ENCODE measurements around the gene ATP6V1G2.
"Not testable (repeated sequence)": the region's sequence is repeated elsewhere in the genome, so short reads cannot be mapped to it uniquely, and the experiment has no call there.

ATP6V1G2 gene

DNA sequence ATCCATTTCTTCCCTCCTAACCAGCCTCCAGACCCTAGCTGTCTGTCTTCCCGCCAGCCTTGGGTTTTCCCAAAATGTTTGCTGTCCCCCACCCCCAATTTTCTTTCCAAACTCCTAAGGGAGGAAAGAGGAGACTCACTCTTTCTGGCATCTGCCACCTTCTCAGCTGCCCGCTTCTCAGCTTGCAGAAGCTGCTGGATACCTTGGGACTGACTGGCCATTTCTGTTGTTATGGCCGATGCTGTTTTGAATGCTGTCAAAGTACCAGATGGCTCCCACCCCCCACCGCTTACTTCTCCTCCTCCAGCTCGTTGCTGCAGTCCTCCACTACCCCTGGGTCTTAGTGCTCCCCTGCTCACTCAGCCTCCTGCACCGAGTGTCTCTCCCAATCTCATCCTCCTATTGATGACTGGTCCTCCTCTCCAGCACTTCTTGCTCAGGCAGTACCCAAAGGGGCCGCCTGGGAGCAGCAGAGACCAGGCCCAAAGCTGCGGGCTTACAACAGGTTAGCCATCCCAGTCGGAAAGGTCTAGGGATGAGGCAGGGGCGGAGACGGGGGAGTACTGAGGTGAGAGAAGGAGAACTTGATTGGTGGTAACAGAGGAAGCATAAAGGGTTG is at the start of gene ATP6V1G2:
TSS of gene ATP6V1G2 (minus strand) at position 270 of the 619 bp plus-strand sequence. CDS start at position 221, 49 bp downstream.
- peak; percentile 84 for DNase-seq

DNA sequence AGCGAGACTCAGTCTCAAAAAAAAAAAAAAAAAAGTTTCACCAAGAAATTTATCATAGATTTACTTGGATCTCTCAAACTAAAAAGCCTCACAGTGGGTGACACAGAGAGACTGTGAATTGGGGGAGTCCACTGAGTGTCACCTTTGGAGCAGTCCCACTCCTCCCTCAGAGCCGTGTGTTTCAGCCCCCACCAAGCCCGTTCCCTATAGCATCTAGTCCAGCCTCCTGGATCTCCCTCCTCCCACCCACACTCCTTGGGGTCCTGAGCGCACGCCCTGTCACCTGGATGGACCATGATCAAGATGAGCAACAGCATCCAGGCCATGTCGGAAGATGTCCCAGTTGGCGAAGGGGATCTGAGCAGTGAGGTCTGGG is 46.0 kb upstream of the ATP6V1G2 start:
- DNase-seq = no peak

DNA sequence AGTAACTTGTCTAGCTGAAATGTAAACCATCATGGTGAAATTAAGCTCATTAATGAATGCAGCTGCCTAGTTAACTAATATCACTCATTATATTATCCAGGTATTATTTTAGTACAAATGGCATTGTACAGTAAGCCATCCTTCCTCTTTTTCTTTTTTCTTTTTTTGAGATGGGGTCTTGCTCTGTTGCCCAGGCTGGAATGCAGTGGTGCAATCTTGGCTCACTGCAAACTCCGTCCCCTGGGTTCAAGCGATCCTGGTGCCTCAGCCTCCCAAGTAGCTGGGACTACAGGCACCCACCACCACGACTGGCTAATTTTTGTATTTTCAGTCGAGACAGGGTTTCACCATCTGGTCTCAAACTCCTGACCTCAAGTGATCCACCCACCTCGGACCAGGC is 44.3 kb upstream of the ATP6V1G2 start:
- DNase-seq = not testable (repeated sequence)

DNA sequence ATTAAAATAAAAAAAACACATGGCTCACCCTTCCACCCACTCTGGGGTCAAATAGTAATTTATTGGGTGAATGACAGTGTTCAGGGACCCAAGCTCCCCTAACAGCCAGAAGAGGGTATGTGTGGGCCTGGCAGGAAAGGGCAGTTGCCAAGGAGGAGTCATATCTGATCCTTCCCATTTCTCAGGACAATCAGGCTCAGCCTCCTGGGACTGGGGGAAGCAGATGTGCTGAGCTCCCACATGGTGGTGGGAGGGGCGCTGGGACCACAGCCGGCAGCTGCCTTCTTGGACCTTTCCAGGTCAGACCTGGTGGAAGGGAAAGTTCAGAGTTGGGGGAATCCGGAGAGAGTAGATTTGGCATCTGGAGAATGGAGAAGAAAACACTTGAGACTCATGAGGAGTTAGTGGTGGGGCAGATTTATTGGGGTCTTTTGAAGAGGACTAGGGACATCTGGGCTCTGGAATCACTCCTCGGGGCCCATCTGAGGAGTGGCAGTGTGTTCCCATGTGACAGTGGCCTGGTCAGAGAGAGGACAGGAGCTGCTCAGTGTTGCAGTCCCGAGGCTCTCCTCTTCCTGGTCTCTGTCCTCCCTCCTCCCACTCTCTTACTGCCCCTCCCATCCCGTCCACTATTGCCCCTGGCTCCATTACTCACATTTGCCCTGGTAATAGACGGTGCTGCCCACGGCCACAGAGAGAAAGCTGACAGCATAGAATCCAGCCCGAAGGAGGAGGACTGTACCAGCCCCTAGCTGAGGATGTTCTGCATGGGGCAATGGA is 42.7 kb upstream of the ATP6V1G2 start:
- no peak for DNase-seq

DNA sequence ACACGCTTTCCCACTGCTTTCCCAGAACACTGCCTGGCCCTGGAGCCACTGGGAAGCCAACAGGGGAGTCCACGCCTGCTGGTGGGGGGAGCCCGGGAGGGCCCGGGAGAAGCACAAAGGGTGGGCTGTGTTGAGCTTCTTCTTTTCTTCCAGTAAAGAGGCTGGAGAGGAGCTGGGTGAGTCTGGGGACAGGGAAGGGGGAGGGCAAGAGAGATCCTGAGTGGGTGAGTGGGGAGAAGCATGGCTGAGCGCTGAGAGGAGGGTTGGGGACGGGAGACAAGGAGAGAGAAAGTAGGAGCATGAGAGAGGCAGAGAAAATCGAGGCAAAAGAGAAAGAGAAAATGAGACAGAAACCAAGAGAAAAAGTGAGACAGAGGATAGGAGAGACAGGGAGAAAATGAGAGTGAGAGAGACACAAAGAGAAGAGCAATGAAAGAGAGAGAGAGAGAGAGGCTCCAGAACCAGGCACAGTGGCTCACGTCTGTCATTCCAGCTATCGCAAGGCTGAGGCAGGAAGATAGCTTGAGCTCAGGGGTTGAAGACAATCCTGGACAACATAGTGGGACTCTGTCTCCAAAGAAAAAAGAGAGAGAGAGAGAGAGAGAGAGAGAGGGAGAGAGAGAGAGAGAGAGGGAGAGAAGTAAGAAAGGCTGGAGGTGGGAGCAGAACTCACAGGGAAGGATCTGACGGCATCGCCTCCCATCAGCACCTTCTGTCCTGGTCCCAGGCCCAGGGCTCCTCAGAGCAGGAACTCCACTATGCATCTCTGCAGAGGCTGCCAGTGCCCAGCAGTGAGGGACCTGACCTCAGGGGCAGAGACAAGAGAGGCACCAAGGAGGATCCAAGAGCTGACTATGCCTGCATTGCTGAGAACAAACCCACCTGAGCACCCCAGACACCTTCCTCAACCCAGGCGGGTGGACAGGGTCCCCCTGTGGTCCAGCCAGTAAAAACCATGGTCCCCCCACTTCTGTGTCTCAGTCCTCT is 41.7 kb upstream of the ATP6V1G2 start:
- no peak for DNase-seq

DNA sequence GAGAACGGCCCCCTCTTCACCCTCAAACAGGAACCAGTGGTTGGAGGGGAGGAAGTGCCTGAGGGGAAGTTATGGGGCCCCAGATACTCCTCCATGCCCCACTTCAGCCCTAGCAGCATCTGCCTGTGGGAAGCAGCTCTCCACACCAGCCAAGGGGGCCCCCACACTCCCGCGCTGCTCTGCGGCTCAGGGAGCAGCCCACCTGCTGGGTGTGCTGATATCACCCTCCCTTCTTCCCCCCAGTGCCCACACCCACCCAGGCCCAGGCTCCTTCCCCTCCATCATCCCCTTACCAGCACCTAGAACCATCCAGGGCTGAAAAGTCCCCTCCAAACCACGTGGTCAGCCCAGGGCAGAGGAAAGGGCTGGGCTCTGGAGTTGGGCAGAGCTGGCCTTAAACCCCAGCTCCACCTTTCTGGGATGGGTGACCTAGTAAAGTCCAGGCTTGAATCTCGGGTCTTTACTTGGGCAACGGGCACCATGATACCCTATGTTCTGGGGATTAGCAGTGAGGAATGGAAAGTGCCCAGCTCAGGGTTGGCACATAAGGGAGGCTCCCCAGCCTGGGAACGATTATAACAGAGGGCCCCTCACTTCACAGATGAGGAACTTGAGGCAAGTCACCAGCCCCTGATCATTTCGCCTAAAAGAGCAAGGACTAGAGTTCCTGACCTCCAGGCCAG is 40.3 kb upstream of the ATP6V1G2 start:
- peak; percentile 53 for DNase-seq

DNA sequence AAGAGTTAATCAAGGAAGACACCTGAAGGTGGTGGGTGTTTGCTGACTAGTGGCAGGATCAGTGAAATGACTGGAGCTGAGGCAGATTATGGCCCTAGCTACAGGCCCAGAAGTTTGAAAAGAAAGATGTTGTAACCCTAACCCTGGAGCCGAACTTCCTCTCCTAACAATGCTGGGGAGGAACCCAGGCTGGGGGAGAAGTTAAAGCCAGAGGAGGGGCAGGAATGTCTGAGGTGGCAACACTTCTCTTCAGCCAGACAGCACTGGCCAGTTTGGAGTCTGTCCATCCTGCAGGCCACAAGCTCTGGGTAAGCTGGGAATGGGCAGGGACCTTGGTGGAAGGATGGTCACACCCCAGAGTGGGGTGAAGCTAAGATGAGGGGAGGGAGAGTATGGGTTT is 39.6 kb upstream of the ATP6V1G2 start, which contains the start of gene LST1:
TSS of gene LST1 (plus strand) at position 270 of the 400 bp plus-strand sequence. CDS start 1,023 bp downstream, outside the sequence.
- no peak for DNase-seq

DNA sequence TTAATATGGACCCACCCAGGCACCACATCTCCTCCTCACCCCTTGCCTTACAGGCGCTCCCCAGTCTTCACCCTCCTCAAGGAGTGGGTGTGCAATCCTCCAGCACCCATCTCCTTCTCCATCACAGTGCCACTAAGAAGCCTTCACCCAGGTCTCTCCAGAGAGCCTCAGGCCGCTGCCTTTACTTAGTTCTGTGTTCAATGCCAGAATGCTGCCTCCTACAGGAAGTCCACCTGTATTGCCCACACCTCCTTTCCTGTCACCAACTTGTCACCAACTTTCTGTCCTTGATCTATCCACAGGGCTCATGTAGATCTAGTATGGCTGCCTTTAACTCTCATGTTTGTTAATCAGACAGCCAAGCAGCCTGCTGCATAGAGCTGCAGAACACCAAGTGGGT is 39.1 kb upstream of the ATP6V1G2 start:
- DNase-seq = peak; percentile 52

DNA sequence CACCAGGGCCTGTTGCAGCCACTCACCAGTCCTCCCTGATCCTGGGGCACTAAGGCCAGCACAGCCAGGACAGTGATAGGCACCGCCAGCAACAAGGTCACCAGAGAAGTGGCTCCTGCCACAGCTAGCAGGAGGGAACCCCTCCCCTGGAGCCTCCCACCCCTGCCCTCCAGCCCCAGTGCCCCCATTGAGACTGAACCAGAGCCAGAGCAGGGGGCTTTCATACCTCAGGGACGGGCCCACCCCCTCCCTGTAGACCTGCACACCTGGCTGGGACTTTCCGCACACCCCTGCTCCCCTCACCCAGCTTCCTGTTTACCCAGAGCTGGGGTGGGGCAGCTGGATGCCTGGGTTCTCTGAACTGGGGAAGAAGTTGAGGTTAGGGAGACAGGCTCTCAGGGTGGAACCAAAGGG is 35.8 kb upstream of the ATP6V1G2 start, which contains the start of gene LTB:
TSS of gene LTB (minus strand) at position 195 of the 414 bp plus-strand sequence. CDS start at position 188, 7 bp downstream.
- DNase-seq = peak; percentile 83

DNA sequence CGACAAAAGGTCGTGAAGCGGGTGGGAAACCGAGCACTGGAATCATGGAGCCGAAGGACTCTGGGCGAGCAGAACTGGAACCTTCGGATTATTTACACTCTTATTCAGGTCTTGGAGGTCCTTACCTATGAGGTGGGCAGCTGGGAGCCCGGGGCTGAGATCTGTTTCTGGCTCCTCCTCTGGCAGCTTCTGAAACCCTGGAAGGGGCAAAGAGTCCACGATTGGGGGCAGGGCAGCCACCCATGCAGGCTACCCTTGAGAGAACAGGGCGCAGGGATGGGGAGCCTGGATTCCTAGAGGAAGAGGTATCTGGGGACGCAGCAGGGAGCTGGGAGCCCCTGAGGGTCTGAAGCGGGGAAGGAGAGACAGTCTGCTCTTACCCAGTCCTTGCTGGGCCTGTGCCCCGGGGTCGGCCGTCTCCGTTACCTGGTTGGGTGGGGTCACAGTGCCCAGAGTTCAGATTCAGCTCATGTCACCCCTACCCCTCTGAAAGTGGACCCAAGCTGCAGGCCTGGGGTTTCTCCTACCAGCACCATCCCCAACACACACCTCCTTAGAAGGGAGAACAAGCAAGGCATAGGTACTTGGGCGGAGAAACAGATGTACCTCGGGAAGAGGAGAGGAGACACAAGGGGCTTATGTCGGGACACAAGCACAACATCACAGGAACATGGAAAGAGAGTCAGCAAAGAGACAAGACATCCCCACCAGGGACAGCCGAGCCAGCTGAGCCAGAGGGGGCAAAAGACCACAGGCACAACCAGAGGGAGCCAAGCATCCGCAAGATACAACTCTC is 35.2 kb upstream of the ATP6V1G2 start:
- no peak for DNase-seq

DNA sequence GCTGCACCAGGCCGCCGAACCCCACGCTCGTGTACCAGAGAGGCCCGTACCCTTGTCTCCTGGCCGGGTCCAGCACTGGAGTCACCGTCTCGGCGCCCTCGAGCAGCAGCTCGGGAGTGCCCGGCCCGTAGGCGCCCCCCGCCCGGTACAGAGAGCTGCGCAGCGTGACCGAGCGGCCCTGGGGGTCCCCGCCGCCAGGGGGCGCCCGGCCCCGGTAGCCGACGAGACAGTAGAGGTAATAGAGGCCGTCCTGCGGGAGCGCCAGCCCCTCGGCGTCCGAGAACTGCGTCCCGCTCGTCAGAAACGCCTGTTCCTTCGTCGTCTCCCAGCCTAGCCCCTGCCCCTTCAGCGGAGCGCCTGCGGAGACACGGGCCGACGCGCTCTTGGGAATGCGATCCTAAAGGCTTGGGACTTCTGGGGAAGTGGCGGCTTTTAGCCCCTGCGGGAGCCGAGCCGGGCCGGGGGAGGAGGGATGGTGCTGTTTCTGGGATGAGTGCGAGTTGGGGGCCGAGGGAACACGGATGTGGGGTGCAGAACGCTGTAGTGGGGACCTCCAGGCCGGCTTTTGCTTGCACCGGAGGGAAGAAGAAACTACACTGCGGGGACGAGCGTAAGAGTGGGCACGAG is 34.5 kb upstream of the ATP6V1G2 start:
- peak; percentile 85 for DNase-seq

DNA sequence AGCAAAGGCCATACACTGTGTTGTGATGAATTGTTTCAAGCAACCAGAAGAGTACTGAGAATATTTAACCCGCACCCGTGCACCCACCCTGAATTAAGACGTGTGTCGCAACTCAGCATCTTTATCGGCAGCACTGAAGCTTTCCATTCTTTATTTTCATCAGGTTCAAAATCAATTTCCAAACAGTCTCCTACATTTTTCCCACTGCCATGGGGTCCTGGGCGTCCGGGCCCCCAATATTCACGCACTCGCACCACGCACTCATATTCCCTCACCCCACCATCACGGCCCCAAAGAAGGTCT is 34.0 kb upstream of the ATP6V1G2 start:
- no peak for DNase-seq

DNA sequence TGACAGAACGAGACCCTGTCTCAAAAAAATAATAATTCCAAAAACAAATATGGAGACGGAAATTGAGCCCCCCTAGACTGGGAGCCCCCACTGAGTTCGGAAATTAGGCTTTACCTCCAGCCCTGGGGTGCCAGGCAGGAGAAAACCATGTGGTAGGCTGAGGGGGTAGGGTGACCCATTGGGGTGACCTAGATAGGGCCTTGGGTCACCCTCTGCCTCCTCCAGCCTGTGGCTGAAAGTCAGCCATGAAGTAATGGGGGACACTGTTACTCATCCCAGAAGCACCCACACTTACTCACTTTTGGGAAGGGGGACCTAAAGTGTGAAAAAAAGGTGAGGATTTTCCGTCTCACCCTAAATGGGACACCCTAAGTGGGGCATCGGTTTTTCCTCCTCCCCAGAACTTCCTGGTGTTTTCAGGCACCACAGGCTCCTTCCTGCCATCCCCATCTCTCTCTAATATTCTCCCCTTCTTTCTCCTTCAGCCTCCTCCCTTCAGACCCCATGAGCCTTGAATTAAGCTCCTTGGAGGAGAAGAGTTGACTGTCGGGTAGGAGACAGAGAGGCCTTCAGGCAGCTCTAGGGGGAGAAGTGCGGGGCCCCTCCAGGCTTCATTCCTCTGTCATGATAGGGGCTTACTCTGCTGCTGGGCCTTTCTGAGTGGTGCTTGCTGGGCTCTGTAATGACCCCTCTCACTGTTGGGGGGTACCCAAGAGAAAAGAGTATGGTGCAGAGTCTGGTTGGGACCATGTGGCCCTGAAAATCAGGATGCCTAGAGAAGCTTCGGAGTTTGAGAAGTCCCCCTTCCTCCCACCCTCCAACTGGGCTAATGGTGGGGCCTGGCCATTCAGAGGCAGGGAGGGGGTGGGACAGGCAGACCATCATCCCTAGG is 33.4 kb upstream of the ATP6V1G2 start:
- DNase-seq = no peak

DNA sequence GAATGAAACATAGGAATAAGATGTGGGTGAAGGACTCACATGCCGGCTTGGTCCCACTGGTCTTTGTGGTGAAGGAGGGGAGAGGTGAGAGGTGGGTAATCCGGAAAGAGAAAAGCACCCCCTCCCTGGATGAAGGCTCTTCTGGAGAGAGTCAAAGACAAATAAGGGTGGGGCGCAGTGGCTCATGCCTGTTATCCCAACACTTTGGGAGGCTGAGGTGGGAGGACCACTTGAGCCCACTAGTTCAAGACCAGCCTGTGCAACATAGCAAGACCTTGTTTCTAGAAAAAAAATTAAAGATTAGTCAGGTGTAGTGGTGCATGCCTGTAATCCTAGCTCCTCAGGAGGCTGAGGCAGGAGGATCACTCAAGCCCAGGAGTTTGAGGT is 32.7 kb upstream of the ATP6V1G2 start:
- no peak for DNase-seq

DNA sequence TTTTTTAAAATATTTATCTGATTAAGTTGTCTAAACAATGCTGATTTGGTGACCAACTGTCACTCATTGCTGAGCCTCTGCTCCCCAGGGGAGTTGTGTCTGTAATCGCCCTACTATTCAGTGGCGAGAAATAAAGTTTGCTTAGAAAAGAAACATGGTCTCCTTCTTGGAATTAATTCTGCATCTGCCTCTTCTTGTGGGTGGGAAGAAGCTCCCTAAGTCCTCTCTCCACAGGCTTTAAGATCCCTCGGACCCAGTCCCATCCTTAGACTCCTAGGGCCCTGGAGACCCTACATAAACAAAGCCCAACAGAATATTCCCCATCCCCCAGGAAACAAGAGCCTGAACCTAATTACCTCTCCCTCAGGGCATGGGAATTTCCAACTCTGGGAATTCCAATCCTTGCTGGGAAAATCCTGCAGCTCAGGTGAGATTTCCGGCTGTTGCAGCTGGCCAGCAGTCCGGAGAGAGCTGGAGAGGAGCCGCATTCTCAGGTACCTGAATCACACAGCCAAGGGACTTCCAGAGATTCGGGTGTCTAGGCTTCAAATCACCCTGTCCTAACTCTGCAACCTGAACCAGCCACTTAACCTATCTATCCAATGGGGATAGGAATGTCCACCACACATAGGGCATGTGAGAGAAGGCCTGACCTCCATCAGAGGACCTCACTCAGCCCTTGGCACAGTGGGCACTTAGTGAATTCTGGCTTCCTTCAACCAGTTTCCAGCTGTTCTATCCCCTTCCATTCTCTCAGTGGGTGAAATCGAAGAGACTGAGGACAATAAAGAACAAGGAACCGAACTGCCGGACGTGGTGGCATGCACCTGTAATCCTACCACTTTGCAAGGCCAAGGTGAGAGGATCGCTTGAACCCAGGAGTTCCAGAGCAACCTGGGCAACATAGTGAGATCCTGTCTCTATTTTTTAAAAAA is 32.0 kb upstream of the ATP6V1G2 start:
- DNase-seq = no peak

DNA sequence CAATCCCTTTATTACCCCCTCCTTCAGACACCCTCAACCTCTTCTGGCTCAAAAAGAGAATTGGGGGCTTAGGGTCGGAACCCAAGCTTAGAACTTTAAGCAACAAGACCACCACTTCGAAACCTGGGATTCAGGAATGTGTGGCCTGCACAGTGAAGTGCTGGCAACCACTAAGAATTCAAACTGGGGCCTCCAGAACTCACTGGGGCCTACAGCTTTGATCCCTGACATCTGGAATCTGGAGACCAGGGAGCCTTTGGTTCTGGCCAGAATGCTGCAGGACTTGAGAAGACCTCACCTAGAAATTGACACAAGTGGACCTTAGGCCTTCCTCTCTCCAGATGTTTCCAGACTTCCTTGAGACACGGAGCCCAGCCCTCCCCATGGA is 31.2 kb upstream of the ATP6V1G2 start:
- DNase-seq = no peak

DNA sequence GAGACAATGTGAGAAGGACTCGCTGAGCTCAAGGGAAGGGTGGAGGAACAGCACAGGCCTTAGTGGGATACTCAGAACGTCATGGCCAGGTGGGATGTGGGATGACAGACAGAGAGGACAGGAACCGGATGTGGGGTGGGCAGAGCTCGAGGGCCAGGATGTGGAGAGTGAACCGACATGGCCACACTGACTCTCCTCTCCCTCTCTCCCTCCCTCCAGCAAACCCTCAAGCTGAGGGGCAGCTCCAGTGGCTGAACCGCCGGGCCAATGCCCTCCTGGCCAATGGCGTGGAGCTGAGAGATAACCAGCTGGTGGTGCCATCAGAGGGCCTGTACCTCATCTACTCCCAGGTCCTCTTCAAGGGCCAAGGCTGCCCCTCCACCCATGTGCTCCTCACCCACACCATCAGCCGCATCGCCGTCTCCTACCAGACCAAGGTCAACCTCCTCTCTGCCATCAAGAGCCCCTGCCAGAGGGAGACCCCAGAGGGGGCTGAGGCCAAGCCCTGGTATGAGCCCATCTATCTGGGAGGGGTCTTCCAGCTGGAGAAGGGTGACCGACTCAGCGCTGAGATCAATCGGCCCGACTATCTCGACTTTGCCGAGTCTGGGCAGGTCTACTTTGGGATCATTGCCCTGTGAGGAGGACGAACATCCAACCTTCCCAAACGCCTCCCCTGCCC is 30.6 kb upstream of the ATP6V1G2 start:
- peak; percentile 53 for DNase-seq

DNA sequence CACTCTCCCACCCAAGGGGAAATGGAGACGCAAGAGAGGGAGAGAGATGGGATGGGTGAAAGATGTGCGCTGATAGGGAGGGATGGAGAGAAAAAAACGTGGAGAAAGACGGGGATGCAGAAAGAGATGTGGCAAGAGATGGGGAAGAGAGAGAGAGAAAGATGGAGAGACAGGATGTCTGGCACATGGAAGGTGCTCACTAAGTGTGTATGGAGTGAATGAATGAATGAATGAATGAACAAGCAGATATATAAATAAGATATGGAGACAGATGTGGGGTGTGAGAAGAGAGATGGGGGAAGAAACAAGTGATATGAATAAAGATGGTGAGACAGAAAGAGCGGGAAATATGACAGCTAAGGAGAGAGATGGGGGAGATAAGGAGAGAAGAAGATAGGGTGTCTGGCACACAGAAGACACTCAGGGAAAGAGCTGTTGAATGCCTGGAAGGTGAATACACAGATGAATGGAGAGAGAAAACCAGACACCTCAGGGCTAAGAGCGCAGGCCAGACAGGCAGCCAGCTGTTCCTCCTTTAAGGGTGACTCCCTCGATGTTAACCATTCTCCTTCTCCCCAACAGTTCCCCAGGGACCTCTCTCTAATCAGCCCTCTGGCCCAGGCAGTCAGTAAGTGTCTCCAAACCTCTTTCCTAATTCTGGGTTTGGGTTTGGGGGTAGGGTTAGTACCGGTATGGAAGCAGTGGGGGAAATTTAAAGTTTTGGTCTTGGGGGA is 29.7 kb upstream of the ATP6V1G2 start:
- no peak for DNase-seq
